Measurements from ENCODE around the gene KCTD4. TPM values are rescaled to one million over a fixed set of nuclear protein-coding genes. Genes with fewer than 3 reads are reported as not detected.

KCTD4 gene
- polyA plus RNA-seq, 1 donor from 2014 or later, result 1.2 TPM

GRCh38 chr13:45220403-45220802 is 19.6 kb upstream of the KCTD4 start:
- Histone ChIP-seq H3K9me3 (ENCODE audit: low read length) (no peaks in the 10 kb centered on the region), H4K20me1 (ENCODE audit: insufficient read depth) (no peaks in the 10 kb centered on the region), H3K9ac (ENCODE audit: low read length) (no peak overlapping the region), H3K36me3 (ENCODE audit: insufficient read depth, low read length) (no peaks in the 10 kb centered on the region), H3K27me3 (ENCODE audit: insufficient read depth, low read depth, low read length) (no peaks in the 10 kb centered on the region), H3F3A (ENCODE audit: insufficient read depth, low read length, poor library complexity, severe bottlenecking) (no peaks in the 10 kb centered on the region), H3K4me3 (ENCODE audit: low read length) (no peak overlapping the region), H3K9me2 (ENCODE audit: insufficient read depth, low read length) (no peaks in the 10 kb centered on the region), H3K4me2 (ENCODE audit: low read length) (no peak overlapping the region), H3K27ac (ENCODE audit: low read length) (no peak overlapping the region), H2AFZ (ENCODE audit: low read depth, low read length) (no peak overlapping the region), H3K79me2 (replicated peaks; ENCODE audit: insufficient read depth, low read length) (no peaks in the 10 kb centered on the region)
- TF ChIP-seq MXI1 (conservative IDR thresholded peaks at IDR 0.05; ENCODE audit: poor library complexity, severe bottlenecking), result no peak
- TF ChIP-seq SMC3 (conservative IDR thresholded peaks at IDR 0.05; ENCODE audit: poor library complexity), result no peak
- TF ChIP-seq POLR2AphosphoS5 (IDR thresholded peaks at IDR 0.05), result no peak
- no peak for TF ChIP-seq EZH2 (IDR thresholded peaks at IDR 0.05; ENCODE audit: borderline replicate concordance, insufficient read depth, low read length, poor library complexity, severe bottlenecking)
- TF ChIP-seq, protein P1, sequence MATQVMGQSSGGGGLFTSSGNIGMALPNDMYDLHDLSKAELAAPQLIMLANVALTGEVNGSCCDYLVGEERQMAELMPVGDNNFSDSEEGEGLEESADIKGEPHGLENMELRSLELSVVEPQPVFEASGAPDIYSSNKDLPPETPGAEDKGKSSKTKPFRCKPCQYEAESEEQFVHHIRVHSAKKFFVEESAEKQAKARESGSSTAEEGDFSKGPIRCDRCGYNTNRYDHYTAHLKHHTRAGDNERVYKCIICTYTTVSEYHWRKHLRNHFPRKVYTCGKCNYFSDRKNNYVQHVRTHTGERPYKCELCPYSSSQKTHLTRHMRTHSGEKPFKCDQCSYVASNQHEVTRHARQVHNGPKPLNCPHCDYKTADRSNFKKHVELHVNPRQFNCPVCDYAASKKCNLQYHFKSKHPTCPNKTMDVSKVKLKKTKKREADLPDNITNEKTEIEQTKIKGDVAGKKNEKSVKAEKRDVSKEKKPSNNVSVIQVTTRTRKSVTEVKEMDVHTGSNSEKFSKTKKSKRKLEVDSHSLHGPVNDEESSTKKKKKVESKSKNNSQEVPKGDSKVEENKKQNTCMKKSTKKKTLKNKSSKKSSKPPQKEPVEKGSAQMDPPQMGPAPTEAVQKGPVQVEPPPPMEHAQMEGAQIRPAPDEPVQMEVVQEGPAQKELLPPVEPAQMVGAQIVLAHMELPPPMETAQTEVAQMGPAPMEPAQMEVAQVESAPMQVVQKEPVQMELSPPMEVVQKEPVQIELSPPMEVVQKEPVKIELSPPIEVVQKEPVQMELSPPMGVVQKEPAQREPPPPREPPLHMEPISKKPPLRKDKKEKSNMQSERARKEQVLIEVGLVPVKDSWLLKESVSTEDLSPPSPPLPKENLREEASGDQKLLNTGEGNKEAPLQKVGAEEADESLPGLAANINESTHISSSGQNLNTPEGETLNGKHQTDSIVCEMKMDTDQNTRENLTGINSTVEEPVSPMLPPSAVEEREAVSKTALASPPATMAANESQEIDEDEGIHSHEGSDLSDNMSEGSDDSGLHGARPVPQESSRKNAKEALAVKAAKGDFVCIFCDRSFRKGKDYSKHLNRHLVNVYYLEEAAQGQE (IDR thresholded peaks at IDR 0.05; ENCODE audit: borderline replicate concordance), result no peak
- TF ChIP-seq, protein P2, sequence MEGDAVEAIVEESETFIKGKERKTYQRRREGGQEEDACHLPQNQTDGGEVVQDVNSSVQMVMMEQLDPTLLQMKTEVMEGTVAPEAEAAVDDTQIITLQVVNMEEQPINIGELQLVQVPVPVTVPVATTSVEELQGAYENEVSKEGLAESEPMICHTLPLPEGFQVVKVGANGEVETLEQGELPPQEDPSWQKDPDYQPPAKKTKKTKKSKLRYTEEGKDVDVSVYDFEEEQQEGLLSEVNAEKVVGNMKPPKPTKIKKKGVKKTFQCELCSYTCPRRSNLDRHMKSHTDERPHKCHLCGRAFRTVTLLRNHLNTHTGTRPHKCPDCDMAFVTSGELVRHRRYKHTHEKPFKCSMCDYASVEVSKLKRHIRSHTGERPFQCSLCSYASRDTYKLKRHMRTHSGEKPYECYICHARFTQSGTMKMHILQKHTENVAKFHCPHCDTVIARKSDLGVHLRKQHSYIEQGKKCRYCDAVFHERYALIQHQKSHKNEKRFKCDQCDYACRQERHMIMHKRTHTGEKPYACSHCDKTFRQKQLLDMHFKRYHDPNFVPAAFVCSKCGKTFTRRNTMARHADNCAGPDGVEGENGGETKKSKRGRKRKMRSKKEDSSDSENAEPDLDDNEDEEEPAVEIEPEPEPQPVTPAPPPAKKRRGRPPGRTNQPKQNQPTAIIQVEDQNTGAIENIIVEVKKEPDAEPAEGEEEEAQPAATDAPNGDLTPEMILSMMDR (IDR thresholded peaks at IDR 0.05; ENCODE audit: poor library complexity, severe bottlenecking), result no peak
- no peak for TF ChIP-seq RAD21 (conservative IDR thresholded peaks at IDR 0.05)
- no peak for TF ChIP-seq EP300 (conservative IDR thresholded peaks at IDR 0.05; ENCODE audit: poor library complexity, severe bottlenecking)
- TF ChIP-seq TAF1 (IDR thresholded peaks at IDR 0.05; ENCODE audit: low read depth), result no peak

DNA sequence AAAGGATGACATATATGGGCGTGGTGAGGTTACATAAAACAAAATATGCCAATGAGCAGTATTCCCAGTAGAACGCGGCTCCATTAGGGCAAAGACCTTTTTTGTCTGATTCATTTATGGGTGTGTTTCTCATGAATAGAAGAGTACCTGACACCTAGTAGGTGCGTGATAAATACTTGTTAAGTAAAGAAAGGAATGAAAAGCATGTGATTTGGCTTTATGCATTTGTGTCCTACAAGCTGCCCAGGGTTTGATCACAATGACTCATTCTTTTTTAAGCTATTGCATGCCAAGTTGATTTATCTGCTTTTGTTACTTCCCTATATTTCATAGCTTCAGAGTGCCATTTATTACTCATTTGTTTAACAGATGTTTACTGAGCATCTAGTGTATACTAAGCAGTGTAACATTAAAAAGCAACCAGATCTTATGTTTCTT is 19.1 kb upstream of the KCTD4 start:
- H3K27me3 ChIP-seq (ENCODE audit: insufficient read depth, low read depth, low read length), result no peaks in the 10 kb centered on the region
- no peaks in the 10 kb centered on the region for H3K79me2 ChIP-seq (replicated peaks; ENCODE audit: insufficient read depth, low read length)
- H3K4me3 ChIP-seq (ENCODE audit: low read length), result no peak overlapping the region
- H3K4me2 ChIP-seq (ENCODE audit: low read length), result no peak overlapping the region
- no peaks in the 10 kb centered on the region for H3F3A ChIP-seq (ENCODE audit: insufficient read depth, low read length, poor library complexity, severe bottlenecking)
- H3K9me2 ChIP-seq (ENCODE audit: insufficient read depth, low read length), result no peaks in the 10 kb centered on the region
- no peak overlapping the region for H2AFZ ChIP-seq (ENCODE audit: low read depth, low read length)
- TF ChIP-seq EP300 (conservative IDR thresholded peaks at IDR 0.05; ENCODE audit: poor library complexity, severe bottlenecking) (no peak), TAF1 (IDR thresholded peaks at IDR 0.05; ENCODE audit: low read depth) (no peak), RAD21 (conservative IDR thresholded peaks at IDR 0.05) (no peak), SMC3 (conservative IDR thresholded peaks at IDR 0.05; ENCODE audit: poor library complexity) (no peak), MXI1 (conservative IDR thresholded peaks at IDR 0.05; ENCODE audit: poor library complexity, severe bottlenecking) (no peak), POLR2AphosphoS5 (IDR thresholded peaks at IDR 0.05) (no peak), EZH2 (IDR thresholded peaks at IDR 0.05; ENCODE audit: borderline replicate concordance, insufficient read depth, low read length, poor library complexity, severe bottlenecking) (no peak)
- TF ChIP-seq, protein P1 (IDR thresholded peaks at IDR 0.05; ENCODE audit: borderline replicate concordance), result no peak
- TF ChIP-seq, protein P2 (IDR thresholded peaks at IDR 0.05; ENCODE audit: poor library complexity, severe bottlenecking), result no peak
- H4K20me1 ChIP-seq (ENCODE audit: insufficient read depth), result no peaks in the 10 kb centered on the region
- no peak overlapping the region for H3K27ac ChIP-seq (ENCODE audit: low read length)
- H3K36me3 ChIP-seq (ENCODE audit: insufficient read depth, low read length), result no peaks in the 10 kb centered on the region
- H3K9ac ChIP-seq (ENCODE audit: low read length), result no peak overlapping the region
- no peaks in the 10 kb centered on the region for H3K9me3 ChIP-seq (ENCODE audit: low read length)
